NCI-H1417 (cell line): ENCODE measurements around the gene RAB3C.

Source experiments
- DNase-seq, 3 experiments: peaks; one replicate each; lab custom pipeline; 2025; lab: John Stamatoyannopoulos, UW

Gene RAB3C

GRCh38 chr5:58731641-58732040, 148.8 kb downstream of the RAB3C start:
- DNase-seq = no peak

GRCh38 chr5:58735637-58736036, 152.8 kb downstream of the RAB3C start:
- DNase-seq = no peak

DNA sequence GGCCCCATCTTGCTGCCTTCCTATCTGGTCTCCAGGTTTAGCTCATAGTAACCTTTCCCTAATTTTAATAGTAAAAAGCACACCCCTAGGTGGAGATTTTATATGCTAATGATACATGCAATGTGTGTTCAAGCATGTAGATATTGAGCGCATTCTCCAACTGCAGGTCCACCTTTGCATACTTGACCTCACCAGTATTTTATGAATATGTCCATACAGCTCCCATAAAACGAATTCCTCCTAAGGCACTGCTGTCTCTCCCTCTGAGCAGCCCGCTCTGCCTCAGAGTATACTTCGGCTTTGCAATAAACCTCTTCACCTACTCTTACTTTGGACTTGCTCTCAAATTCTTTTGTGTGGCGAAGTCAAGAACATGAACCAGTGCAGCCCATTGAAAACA, 153.3 kb downstream of the RAB3C start:
- DNase-seq = no peak

DNA sequence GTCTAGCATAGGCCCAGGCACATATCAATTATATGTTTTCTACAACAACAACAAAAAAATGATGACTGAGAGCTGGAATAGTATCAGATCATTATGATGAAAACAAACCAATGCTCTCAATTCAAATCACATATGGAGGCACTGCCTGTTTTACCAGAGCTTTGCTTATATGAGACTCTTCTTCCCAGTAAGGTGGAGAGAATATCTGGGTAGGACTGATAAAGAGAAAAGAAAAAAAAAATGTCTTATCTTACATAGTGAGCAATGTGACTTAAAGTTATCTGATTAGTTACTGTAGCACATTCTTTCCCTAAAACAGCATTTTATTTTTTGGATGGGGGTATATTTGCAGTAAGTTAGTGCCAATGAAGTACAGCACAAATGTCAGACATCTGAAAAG, 154.8 kb downstream of the RAB3C start:
- no peak for DNase-seq

GRCh38 chr5:58738336-58738735, 155.5 kb downstream of the RAB3C start:
- no peak for DNase-seq

- no peak for DNase-seq
Measured at GRCh38 chr5:58739051-58739450, 156.2 kb downstream of the RAB3C start.

GRCh38 chr5:58740956-58741355, 158.1 kb downstream of the RAB3C start:
- no peak for DNase-seq

DNA sequence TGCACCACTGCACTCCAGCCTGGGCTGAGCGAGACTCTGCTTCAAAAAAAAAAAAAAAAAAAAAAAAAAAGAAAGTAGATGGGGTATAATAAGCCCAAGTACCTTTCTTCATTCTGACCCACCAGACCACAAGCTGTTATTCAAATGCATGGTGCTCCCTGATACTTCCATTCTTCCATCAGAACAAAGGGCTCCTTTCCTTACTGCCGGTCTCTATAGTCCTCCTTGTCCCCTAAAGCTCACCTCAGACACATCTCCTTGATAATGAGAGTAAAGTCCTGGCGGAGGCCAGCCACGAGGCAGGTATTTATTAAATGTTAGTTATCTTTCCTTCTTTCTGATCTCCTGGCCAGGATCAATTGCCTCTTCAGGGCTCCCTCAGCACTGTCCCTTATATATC, 162.5 kb downstream of the RAB3C start:
- DNase-seq = no peak

DNA sequence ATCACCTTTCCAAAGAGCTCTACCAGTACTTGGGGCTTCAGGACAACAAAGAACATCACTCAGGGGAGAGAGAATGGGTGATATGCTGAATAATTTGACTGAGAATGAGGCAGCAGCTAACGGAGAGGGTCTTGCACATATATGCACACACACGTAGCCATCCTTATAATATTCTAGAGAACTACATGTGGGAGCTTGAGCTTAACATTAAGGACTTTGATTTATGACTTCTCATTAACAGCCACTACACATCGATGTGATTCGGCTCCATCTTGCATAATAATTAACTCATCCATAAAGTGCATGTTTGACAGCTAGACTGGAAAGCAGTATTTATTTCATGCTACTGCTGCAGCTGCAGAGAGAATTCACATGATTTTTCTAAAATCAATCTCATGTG, 163.4 kb downstream of the RAB3C start:
- DNase-seq = peak in 2 of 3 experiments; percentile 51 to 89

DNA sequence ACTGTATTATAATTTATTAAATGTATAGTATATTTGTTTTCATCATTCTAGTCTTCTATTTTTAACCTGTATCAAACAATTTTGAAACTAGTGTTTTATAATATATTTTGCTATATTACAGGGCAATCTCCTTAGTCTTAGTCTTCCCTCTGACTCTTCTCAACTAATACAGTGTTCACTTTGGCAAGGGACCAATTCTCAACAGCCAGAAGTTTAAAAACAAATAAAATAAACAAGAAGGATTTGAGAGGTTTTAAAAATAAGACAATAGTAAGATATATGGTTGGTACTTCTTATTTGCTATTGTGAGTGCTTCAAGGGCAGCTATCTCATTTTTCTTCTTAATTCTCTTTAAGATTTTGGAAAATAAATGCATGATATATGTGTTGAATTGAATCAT, 167.2 kb downstream of the RAB3C start:
- DNase-seq = no peak

DNA sequence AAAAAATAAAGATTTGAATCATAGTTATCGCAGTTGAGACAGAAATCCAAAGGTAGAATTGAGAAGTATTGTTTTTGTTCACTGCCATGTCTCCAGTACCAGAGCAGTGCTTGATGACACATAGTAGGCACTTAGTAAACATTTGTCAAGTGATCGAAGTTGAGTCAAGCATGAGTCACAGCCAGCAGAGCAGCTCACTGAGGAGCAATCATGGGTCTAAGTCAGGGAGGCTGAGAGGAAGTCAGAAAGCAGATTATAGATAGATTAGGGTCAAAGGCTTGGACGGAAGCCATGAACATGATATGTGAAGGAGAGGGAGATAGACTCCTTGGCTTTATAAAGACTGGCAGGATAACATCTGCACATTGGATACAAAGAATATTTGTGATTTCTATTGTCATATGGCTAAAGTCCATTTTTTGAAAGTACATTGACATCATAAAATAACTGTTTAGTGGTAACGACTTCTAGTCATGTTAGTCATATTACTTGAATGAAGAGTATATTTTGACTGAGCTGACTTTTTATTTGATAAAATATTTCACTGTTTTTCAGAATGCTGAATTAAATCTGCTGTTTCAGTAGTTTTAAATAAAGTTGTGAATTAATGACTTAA, 168.5 kb downstream of the RAB3C start:
- DNase-seq = no peak

- DNase-seq = no peak
Measured at GRCh38 chr5:58752104-58752503, 169.2 kb downstream of the RAB3C start.

DNA sequence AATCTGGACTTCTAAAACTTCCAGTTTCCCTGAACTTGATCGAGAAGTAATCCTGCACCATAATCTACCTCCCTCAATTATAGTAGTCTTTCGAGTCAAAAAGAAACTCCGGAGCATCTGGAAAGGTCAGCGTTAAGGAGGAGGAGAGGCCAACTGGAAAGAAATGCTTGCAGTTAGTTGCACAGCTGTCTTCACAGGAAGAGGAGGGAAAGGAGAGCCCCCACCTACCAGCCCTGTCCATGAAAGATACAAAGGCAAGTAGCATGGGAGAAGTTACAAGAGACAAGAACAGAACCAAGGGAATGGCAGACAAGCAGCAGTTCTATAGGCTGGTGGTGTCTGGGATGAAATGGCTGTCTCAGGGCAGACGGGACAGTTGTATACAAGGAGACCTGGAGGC, 170.6 kb downstream of the RAB3C start:
- DNase-seq = no peak

GRCh38 chr5:58754250-58754649, 171.4 kb downstream of the RAB3C start:
- DNase-seq = no peak

DNA sequence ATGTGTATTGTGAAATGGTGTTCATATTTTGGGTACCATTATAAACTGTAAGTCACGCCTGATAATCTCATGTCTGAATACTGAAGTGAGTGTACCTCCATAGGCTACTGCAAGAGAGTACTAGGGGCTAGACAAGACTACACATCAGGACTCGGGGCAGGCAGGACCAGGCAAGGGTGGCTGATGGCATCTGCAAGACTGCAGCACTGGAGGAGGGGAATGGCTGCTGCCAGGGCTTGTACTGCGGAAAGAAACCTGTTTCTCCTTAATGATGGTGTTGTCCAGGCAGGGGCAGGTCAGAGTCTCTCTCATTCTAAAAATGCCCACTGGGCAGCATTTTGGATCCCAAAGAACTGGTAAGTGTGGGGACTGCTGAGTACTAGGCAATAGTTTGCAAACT, 172.5 kb downstream of the RAB3C start:
- DNase-seq = no peak

GRCh38 chr5:58759745-58760144, 176.9 kb downstream of the RAB3C start:
- no peak for DNase-seq

- DNase-seq = no peak
Measured at GRCh38 chr5:58760222-58760621, 177.3 kb downstream of the RAB3C start.

GRCh38 chr5:58761407-58761806, 178.5 kb downstream of the RAB3C start:
- DNase-seq = no peak

GRCh38 chr5:58763390-58763789, 180.5 kb downstream of the RAB3C start:
- no peak for DNase-seq

DNA sequence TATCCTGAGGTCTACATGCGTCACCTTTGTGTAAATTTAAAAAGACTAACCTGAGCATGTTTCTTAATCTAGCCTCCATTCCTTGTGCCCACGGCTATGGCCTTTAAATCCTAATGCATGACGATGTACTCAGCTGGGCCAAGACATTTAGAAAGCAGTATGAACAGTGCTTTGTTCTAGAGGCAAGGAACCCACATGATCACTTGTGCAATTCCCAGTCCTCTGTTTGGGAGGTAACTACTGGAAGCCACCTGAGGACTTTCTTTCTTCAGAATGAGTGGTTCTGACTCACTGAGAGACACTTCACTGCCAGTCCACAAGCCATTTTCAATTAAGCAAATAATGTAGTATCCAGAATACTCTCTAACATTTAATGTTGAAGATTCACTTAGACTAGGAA, 181.3 kb downstream of the RAB3C start:
- DNase-seq = no peak

- DNase-seq = no peak
Measured at GRCh38 chr5:58765058-58765457, 182.2 kb downstream of the RAB3C start.

GRCh38 chr5:58767104-58767503, 184.2 kb downstream of the RAB3C start:
- DNase-seq = no peak

DNA sequence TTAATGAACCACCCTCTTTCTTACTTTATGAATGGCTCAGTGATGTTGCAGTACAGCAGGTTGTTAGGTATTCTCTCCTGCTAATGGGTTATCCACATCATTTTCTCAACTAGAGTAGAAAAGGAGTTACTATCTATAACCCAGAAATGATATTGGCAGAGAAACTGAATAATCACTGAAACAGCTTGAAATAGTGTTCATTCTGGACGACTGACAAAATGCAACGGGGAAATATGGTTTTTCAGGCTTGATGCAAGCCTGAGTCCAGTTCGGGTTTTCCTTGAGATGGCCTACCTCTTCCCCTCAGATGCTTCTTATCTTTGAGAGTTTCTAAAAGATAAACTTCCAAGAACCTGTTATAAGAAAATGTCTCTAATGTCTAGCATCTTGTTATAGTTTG, 187.3 kb downstream of the RAB3C start:
- DNase-seq = no peak

GRCh38 chr5:58771796-58772195, 188.9 kb downstream of the RAB3C start:
- no peak for DNase-seq
